Measurements from ENCODE around the gene PDGFB. TPM values are rescaled to one million over a fixed set of nuclear protein-coding genes. Genes with fewer than 3 reads are reported as not detected.
A peak's percentile ranks its signal among the peaks of the same experiment; 100 is the strongest.

Gene PDGFB
- total and polyA plus RNA-seq, 2 of the 4 experiments (the other 2 are of a cell fraction) = 0.07 TPM; not detected in 1

- no peak overlapping the region for H3K56ac ChIP-seq (ENCODE audit: extremely low read depth, insufficient read depth, low read length)
- H3K79me1 ChIP-seq (ENCODE audit: low read depth in 1 of 2, low read length in 2 of 2) = no peaks in the 10 kb centered on the region
- peaks cover 4% of the 10 kb centered on the region for H3K9me3 ChIP-seq (ENCODE audit: control insufficient read depth, insufficient read depth, low read length)
- no peak for TF ChIP-seq POLR2A (IDR thresholded peaks at IDR 0.05; ENCODE audit: low read depth, low read length)
- no peak for TF ChIP-seq NFE2L2 (IDR thresholded peaks at IDR 0.05; ENCODE audit: low read depth, low read length)
- no peak for TF ChIP-seq MXI1 (IDR thresholded peaks at IDR 0.05; ENCODE audit: borderline replicate concordance, low read depth, low read length)
- no peak for TF ChIP-seq MAFK (IDR thresholded peaks at IDR 0.05; ENCODE audit: low read depth, low read length)
- TF ChIP-seq, protein P1, sequence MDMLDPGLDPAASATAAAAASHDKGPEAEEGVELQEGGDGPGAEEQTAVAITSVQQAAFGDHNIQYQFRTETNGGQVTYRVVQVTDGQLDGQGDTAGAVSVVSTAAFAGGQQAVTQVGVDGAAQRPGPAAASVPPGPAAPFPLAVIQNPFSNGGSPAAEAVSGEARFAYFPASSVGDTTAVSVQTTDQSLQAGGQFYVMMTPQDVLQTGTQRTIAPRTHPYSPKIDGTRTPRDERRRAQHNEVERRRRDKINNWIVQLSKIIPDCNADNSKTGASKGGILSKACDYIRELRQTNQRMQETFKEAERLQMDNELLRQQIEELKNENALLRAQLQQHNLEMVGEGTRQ (IDR thresholded peaks at IDR 0.05; ENCODE audit: low read depth, low read length) = no peak
- H2BK20ac ChIP-seq (ENCODE audit: low read depth, low read length) = no peak overlapping the region
- 0 out of 2 replicates have a peak overlapping the region, but pooled peaks have one; percentile 10 for H2BK120ac ChIP-seq (ENCODE audit: low read depth, low read length)
- no peaks in the 10 kb centered on the region for H3K4me1 ChIP-seq (ENCODE audit: control insufficient read depth, insufficient read depth, low read length)
- H2AK9ac ChIP-seq (replicated peaks; ENCODE audit: low read depth, low read length, poor library complexity) = no peak overlapping the region
- no peak overlapping the region for H3K18ac ChIP-seq (ENCODE audit: low read depth, low read length)
- in situ Hi-C loops (cut with MboI; ENCODE audit: low sequenced_read_pairs) (no loop called here), intact Hi-C loops (cut with micrococcal nuclease) (no loop called here), dilution Hi-C loops (cut with HindIII; ENCODE audit: low sequenced_read_pairs, unreplicated experiment) (no loop called here)
- WGBS, 2 experiments (ENCODE audit: extremely low coverage in 2 of 2, insufficient read length in 1 of 2) = 39% methylated on average over 2 of the region's 7 CpGs; no CpG with 5 or more reads in 1 of the 2 experiments
- ATAC-seq (ENCODE audit: low read depth) = no peak
- no peak overlapping the region for H3K23ac ChIP-seq (ENCODE audit: low read depth, low read length)
- DNase-seq = no peak
- no peak overlapping the region for H3K4me3 ChIP-seq (ENCODE audit: insufficient read depth, low read depth, low read length)
- no peak overlapping the region for H3K14ac ChIP-seq (replicated peaks; ENCODE audit: low read depth, low read length)
- peak overlapping the region; percentile 40; the same call in 1 of the 2 replicates for H2AK5ac ChIP-seq (ENCODE audit: low read depth, low read length)
- ChIA-PET CTCF (interaction anchor here (1.3 kb wide), 1 partner anchor 9 kb away, joined by 3 read pairs; no protein-coding TSS in a partner anchor), POLR2A (ENCODE audit: unreplicated experiment) (no interaction called here)
- H3K36me3 ChIP-seq (ENCODE audit: control insufficient read depth, insufficient read depth, low read length) = no peaks in the 10 kb centered on the region
- H3K27ac ChIP-seq (ENCODE audit: insufficient read depth, low read length) = no peak overlapping the region
- H3K4me2 ChIP-seq (ENCODE audit: low read depth, low read length) = no peak overlapping the region
- H3K27me3 ChIP-seq (ENCODE audit: control insufficient read depth, insufficient read depth, low read length) = no peaks in the 10 kb centered on the region
- no peak overlapping the region for H4K5ac ChIP-seq (ENCODE audit: low read depth, low read length)
- H3K4ac ChIP-seq (ENCODE audit: low read depth, low read length) = peak overlapping the region; percentile 10; the same call in 1 of the 2 replicates
- H2BK5ac ChIP-seq (ENCODE audit: low read depth, low read length, poor library complexity, severe bottlenecking) = no peak overlapping the region
- H2BK15ac ChIP-seq (ENCODE audit: low read depth, low read length) = no peak overlapping the region
- no peaks in the 10 kb centered on the region for H4K20me1 ChIP-seq (ENCODE audit: insufficient read depth, low read length)
- H3K9me1 ChIP-seq (ENCODE audit: insufficient read depth, low read length) = peaks cover 14% of the 10 kb centered on the region
- H2AFZ ChIP-seq (replicated peaks; ENCODE audit: low read length, poor library complexity) = peak overlapping the region; percentile 57
- no peak overlapping the region for H4K8ac ChIP-seq (ENCODE audit: low read depth in 2 of 2, low read length in 2 of 2)
- no TSS peak for BruUV-seq (replicated peaks)
- no peak overlapping the region; the same call in 1 of the 2 replicates for H4K91ac ChIP-seq (ENCODE audit: insufficient read depth, low read depth, low read length)
- H3K9ac ChIP-seq (ENCODE audit: low read depth, low read length) = no peak overlapping the region
Measured at GRCh38 chr22:39268645-39269044, 23.9 kb upstream of the PDGFB start.

Data from IMR-90 (cell line).